Epithelial cell of esophagus (primary cell): ENCODE data around the gene OPA1.

ENCODE experiments used
- DNase-seq: peaks from one replicate; pipeline ENCODE4 v3.0.0; 2010; ENCODE audit warnings: low read depth
- H3K4me3 ChIP-seq: 2 replicates; pipeline ENCODE4 v1.5.1; 2011; ENCODE audit warnings: mild to moderate bottlenecking, low read length, control low read depth
- CTCF ChIP-seq: IDR thresholded peaks from 2 replicates; pipeline ENCODE4 v1.5.1; 2011; ENCODE audit warnings: low read depth, mild to moderate bottlenecking, low read length, control low read depth, inconsistent platforms; ENCODE audit not compliant: insufficient read depth; ENCODE audit errors: missing control alignments

Gene OPA1

GRCh38 chr3:193674714-193675113, 81.7 kb downstream of the OPA1 start:
- no peak overlapping the region for H3K4me3 ChIP-seq
- no peak for TF ChIP-seq CTCF
- no peak for DNase-seq

DNA sequence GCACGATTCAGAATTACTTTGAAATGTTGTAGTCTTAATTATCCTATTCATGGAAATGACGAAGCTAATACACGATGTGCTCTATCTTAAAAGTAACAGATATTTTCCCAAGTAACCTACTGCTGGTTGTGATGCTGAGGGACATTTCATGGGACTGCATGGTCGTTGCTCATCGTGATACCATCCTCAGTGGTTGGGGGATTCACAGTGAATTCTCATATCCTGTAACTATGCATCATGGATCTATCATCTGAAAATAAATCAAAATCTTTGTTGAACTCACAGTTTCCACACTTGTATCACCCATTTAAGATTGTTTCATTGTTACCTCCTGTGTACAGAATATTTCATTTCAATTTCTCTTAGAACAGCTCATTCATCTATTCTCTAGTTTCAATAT, 84.7 kb downstream of the OPA1 start:
- DNase-seq: no peak
- H3K4me3 ChIP-seq: no peak overlapping the region
- TF ChIP-seq CTCF: no peak

- no peak overlapping the region for H3K4me3 ChIP-seq
- no peak for TF ChIP-seq CTCF
Measured at GRCh38 chr3:193680220-193680619, 87.2 kb downstream of the OPA1 start.

DNA sequence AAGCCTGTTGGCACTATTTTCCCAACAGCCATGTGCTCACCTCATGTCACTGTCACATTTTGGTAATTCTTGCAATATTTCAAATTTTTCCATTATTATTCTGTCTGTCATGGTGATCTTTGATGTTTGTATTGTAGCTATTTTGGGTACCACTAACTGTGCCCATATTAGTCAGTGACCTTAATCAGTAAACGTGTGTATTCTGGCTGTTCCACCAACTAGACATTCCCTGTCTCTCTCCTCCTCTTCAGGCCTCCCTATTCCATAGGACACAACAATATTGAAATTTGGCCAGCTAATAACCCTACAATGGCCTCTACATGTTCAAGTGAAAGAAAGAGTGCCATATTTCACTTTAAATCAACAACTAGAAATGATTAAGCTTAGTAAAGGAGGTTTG, 88.6 kb downstream of the OPA1 start:
- no peak overlapping the region for H3K4me3 ChIP-seq
- no peak for TF ChIP-seq CTCF
- DNase-seq: no peak

More at GRCh38 chr3:193680220-193680619, 87.2 kb downstream of the OPA1 start:
- DNase-seq: no peak

- no peak for TF ChIP-seq CTCF
- no peak overlapping the region for H3K4me3 ChIP-seq
- no peak for DNase-seq
Measured at GRCh38 chr3:193686665-193687483, 93.9 kb downstream of the OPA1 start.

GRCh38 chr3:193688834-193689714, 96.1 kb downstream of the OPA1 start:
- TF ChIP-seq CTCF: no peak
- H3K4me3 ChIP-seq: no peak overlapping the region
- DNase-seq: no peak
